Measurements from ENCODE around the gene MATK.
"Not testable (repeated sequence)": the region's sequence is repeated elsewhere in the genome, so short reads cannot be mapped to it uniquely, and the experiment has no call there.

The MATK gene

DNA sequence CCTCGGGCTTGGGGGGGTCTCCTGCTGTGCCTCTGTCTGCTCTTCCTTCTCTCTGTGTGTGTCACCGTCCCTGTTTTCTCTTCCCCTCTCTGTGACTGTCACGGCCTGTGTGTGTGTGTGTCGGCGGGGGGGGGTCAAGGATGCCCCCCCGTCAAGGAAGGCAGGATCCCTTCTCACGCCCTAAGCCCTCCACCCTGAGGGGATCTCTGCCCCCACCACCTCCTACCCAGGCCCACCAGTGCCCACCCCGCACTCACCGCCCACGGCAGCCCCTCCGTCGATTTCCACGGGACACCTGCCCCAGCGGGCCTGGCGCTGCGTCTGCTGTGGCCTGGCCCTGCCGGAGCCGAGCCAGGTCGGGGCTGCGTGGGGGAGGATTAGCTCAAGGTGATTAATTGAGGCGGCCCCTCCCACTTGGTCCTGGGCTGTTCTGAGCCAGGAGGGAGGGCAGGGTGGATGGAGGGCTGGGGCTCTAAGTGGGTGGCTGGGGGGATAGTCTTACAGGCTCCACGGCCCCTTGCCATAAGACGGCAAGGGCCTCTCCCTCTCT, 14.2 kb downstream of the MATK start, which contains the start of gene RAX2:
Gene RAX2, minus strand, starts transcription at position 323 of the 550 bp plus-strand sequence. CDS start 486 bp downstream, outside the sequence.
- H3K27me3 Mint-ChIP-seq, result peaks cover 9% of the 10 kb centered on the region
- ATAC-seq, result no peak
- H3K9me3 Mint-ChIP-seq, result peaks cover 10% of the 10 kb centered on the region
- no peak within 1 kb of the TSS for H3K4me3 Mint-ChIP-seq
- H3K4me1 Mint-ChIP-seq, result no peaks in the 10 kb centered on the region
- no peak within 1 kb of the TSS for H3K27ac Mint-ChIP-seq
- H3K36me3 Mint-ChIP-seq, result peaks cover 34% of the 10 kb centered on the region

- no peak for ATAC-seq
- peaks cover 9% of the 10 kb centered on the region for H3K27me3 Mint-ChIP-seq
- peaks cover 5% of the 10 kb centered on the region for H3K4me1 Mint-ChIP-seq
- no peak overlapping the region for H3K27ac Mint-ChIP-seq
- peaks cover 4% of the 10 kb centered on the region for H3K9me3 Mint-ChIP-seq
- H3K36me3 Mint-ChIP-seq, result peaks cover 41% of the 10 kb centered on the region
- no peak overlapping the region for H3K4me3 Mint-ChIP-seq
Observed at GRCh38 chr19:3771000-3771905, 14.9 kb downstream of the MATK start.

DNA sequence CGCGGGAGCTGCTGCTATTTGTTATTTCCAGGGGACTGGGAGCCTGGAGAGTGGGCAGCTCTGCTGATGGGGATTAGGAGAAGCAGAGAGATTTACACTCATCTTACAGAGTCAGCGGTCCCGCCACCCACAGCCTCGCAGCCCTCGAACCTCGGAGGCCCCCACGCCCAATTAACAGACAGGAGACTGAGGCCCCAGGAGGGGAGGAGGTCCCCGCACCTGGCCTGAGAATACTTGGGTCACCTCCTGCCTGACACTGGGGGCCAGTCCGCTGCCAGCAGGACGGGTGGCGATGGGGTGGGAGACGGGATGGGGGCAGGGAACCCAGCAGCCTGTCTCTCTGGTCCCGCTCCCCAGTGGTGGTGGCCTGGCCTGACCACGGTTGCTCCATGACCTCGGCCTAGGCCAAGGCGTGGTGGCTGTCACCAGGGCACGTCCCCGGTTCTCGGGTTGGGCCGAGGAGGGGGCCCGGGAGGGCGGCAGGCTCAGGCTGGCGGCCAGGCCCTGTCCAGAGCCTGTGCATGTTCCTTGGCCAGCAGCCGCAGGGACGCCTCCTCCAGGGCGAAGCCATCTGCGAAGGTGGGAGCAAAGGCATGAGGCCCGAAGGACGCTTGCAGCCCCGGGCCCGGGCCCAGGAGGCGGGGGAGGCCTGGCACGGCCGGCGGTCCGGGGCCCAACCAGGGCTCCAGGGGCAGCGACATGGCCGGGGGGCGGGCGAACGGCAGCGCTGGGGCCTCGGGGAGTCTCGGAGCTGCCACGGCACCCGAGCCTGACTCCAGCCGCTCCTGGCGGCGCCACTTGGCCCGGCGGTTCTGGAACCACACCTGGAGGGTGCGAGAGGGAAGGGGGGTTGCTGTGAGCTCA, 15.8 kb downstream of the MATK start:
- Mint-ChIP-seq H3K36me3 (peaks cover 43% of the 10 kb centered on the region), H3K27ac (no peak overlapping the region), H3K27me3 (peaks cover 9% of the 10 kb centered on the region), H3K4me3 (no peak overlapping the region), H3K4me1 (peaks cover 6% of the 10 kb centered on the region), H3K9me3 (no peaks in the 10 kb centered on the region)
- ATAC-seq, result no peak

GRCh38 chr19:3769494-3769893, 16.7 kb downstream of the MATK start:
- H3K4me1 Mint-ChIP-seq, result peaks cover 6% of the 10 kb centered on the region
- ATAC-seq, result no peak
- H3K9me3 Mint-ChIP-seq, result no peaks in the 10 kb centered on the region
- H3K4me3 Mint-ChIP-seq, result no peak overlapping the region
- peaks cover 6% of the 10 kb centered on the region for H3K27me3 Mint-ChIP-seq
- H3K27ac Mint-ChIP-seq, result no peak overlapping the region
- peaks cover 43% of the 10 kb centered on the region for H3K36me3 Mint-ChIP-seq

GRCh38 chr19:3768748-3769099, 17.5 kb downstream of the MATK start:
- ATAC-seq, result no peak
- H3K27ac Mint-ChIP-seq, result no peak overlapping the region
- no peak overlapping the region for H3K4me3 Mint-ChIP-seq

GRCh38 chr19:3768015-3768747, 18.0 kb downstream of the MATK start:
- no peak overlapping the region for H3K4me3 Mint-ChIP-seq
- H3K4me1 Mint-ChIP-seq, result peaks cover 8% of the 10 kb centered on the region
- H3K27ac Mint-ChIP-seq, result no peak overlapping the region
- no peaks in the 10 kb centered on the region for H3K27me3 Mint-ChIP-seq
- ATAC-seq, result no peak
- H3K9me3 Mint-ChIP-seq, result no peaks in the 10 kb centered on the region
- H3K36me3 Mint-ChIP-seq, result peaks cover 43% of the 10 kb centered on the region

More at GRCh38 chr19:3768748-3769099, 17.5 kb downstream of the MATK start:
- Mint-ChIP-seq H3K36me3 (peaks cover 43% of the 10 kb centered on the region), H3K27me3 (no peaks in the 10 kb centered on the region), H3K4me1 (peaks cover 6% of the 10 kb centered on the region), H3K9me3 (no peaks in the 10 kb centered on the region)

GRCh38 chr19:3767050-3767449, 19.1 kb downstream of the MATK start:
- no peak overlapping the region for H3K27ac Mint-ChIP-seq
- no peaks in the 10 kb centered on the region for H3K9me3 Mint-ChIP-seq
- peaks cover 17% of the 10 kb centered on the region for H3K4me1 Mint-ChIP-seq
- ATAC-seq, result no peak
- peaks cover 43% of the 10 kb centered on the region for H3K36me3 Mint-ChIP-seq
- H3K27me3 Mint-ChIP-seq, result no peaks in the 10 kb centered on the region
- H3K4me3 Mint-ChIP-seq, result no peak overlapping the region

DNA sequence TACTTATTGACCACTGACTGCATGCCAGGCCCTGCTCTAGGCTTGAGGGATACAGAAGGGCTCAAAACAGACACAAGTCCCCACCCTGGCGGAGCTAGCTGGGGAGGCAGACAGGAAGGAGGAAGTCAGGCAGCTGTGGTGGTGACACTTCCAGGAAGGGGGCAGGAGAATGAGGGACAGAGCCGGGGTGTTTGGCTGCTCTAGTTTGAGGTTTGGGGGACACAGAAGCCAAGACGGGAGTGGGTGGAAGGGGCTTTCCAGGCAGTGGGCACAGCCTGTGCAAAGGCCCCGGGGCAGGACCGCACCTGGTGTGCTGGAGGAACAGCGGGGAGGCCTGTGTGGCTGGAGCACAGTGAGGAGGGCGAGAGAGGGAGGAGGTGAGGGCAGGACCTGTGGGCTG, 19.7 kb downstream of the MATK start:
- Mint-ChIP-seq H3K27ac (no peak overlapping the region), H3K27me3 (no peaks in the 10 kb centered on the region), H3K4me1 (peaks cover 22% of the 10 kb centered on the region), H3K4me3 (no peak overlapping the region), H3K36me3 (peaks cover 43% of the 10 kb centered on the region), H3K9me3 (no peaks in the 10 kb centered on the region)
- ATAC-seq, result no peak

- H3K27me3 Mint-ChIP-seq, ATAC-seq, H3K27ac Mint-ChIP-seq, H3K4me3 Mint-ChIP-seq, H3K9me3 Mint-ChIP-seq: not testable (repeated sequence)
- Mint-ChIP-seq H3K4me1 (peaks cover 30% of the 10 kb centered on the region), H3K36me3 (peaks cover 38% of the 10 kb centered on the region)
Observed at GRCh38 chr19:3765757-3766156, 20.4 kb downstream of the MATK start.

- Mint-ChIP-seq H3K36me3 (peaks cover 36% of the 10 kb centered on the region), H3K4me3 (no peak overlapping the region), H3K27ac (no peak overlapping the region), H3K9me3 (no peaks in the 10 kb centered on the region), H3K27me3 (no peaks in the 10 kb centered on the region), H3K4me1 (peaks cover 36% of the 10 kb centered on the region)
- no peak for ATAC-seq
Observed at GRCh38 chr19:3765121-3765520, 21.1 kb downstream of the MATK start.

- H3K27me3 Mint-ChIP-seq, result no peaks in the 10 kb centered on the region
- H3K27ac Mint-ChIP-seq, result peak within 1 kb of the TSS; percentile 98
- peaks cover 22% of the 10 kb centered on the region for H3K36me3 Mint-ChIP-seq
- peak; percentile 93 for ATAC-seq
- peak within 1 kb of the TSS; percentile 98 for H3K4me3 Mint-ChIP-seq
- H3K4me1 Mint-ChIP-seq, result peaks cover 48% of the 10 kb centered on the region
- H3K9me3 Mint-ChIP-seq, result no peaks in the 10 kb centered on the region
Observed at GRCh38 chr19:3762501-3763459, 23.4 kb downstream of the MATK start, which contains the start of gene MRPL54. Gene MRPL54, plus strand, starts transcription at chr19:3762682. Its CDS starts 19 bp downstream, at chr19:3762701.

- H3K9me3 Mint-ChIP-seq, result no peaks in the 10 kb centered on the region
- ATAC-seq, result no peak
- peak overlapping the region; percentile 98 for H3K27ac Mint-ChIP-seq
- H3K36me3 Mint-ChIP-seq, result peaks cover 16% of the 10 kb centered on the region
- peak overlapping the region; percentile 98 for H3K4me3 Mint-ChIP-seq
- no peaks in the 10 kb centered on the region for H3K27me3 Mint-ChIP-seq
- H3K4me1 Mint-ChIP-seq, result peaks cover 48% of the 10 kb centered on the region
Observed at GRCh38 chr19:3762130-3762473, 24.1 kb downstream of the MATK start.

DNA sequence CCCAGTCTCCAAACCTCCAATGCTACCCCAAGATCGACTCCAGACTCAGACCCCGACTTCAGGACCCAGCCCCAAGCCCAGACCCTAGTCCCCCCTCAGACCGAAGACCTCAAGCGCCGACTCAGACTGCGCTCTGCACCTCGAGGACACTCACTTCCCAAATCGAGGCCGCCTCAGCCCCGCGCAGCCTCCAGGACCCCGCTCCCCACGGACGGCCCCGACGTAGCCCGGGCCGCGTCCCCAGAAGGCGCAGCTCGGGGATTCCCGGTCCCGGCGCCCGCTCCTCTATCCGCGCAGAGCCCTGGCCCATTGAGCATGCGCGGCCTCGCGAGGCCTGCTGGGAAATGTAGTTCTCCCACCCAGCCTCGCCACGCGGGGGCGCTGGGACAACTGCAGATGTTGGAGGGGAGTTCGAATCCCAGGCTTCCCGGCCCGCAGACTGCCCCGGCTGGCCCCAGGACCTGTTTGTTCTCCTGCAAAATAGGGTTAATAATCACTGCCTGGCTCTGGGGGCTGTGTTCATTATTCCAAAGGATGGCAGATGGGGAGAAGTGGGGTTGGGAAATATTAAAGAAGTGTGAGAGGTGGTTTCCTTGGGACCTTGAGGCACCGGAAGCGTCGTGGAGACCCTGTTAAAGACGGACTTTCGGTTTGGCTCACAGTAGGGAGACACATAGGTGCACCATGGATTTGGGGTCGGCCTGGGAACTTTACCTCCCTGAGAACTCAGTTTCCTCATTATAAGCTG, 24.6 kb downstream of the MATK start, which contains the start of gene APBA3:
Gene APBA3, minus strand, starts transcription at position 311 of the 748 bp plus-strand sequence. CDS start 1,428 bp downstream, outside the sequence.
- peak; percentile 78 for ATAC-seq
- peaks cover 46% of the 10 kb centered on the region for H3K4me1 Mint-ChIP-seq
- peak within 1 kb of the TSS; percentile 98 for H3K4me3 Mint-ChIP-seq
- no peaks in the 10 kb centered on the region for H3K9me3 Mint-ChIP-seq
- H3K36me3 Mint-ChIP-seq, result peaks cover 11% of the 10 kb centered on the region
- peak within 1 kb of the TSS; percentile 98 for H3K27ac Mint-ChIP-seq
- no peaks in the 10 kb centered on the region for H3K27me3 Mint-ChIP-seq

Data from stimulated activated memory B cell treated with anti-CD40 and anti-IgM and Interleukin-4, amounts not matched to agents 10 μg/mL and 1 μg/mL and 100 μg/mL, for 72 hours (primary cell).